ENCODE measurements around the gene DDRGK1. TPM values are rescaled to one million over a fixed set of nuclear protein-coding genes. Genes with fewer than 3 reads are reported as not detected.

DDRGK1 gene
- total RNA-seq, 1 experiment from 2014 or later: 57.1 TPM

GRCh38 chr20:3237958-3238615, 33.6 kb upstream of the DDRGK1 start:
- DNase-seq (ENCODE audit: low read depth): no peak
- in situ Hi-C loops (cut with HindIII; ENCODE audit: low pct_unique_long_range_greater_than_20kb, low sequenced_read_pairs): no loop called here

- DNase-seq (ENCODE audit: low read depth): no peak
- in situ Hi-C loops (cut with HindIII; ENCODE audit: low pct_unique_long_range_greater_than_20kb, low sequenced_read_pairs): no loop called here
Observed at GRCh38 chr20:3237011-3237957, 32.8 kb upstream of the DDRGK1 start.

- no peak for DNase-seq (ENCODE audit: low read depth)
- in situ Hi-C loops (cut with HindIII; ENCODE audit: low pct_unique_long_range_greater_than_20kb, low sequenced_read_pairs): no loop called here
Observed at GRCh38 chr20:3235666-3236324, 31.3 kb upstream of the DDRGK1 start.

DNA sequence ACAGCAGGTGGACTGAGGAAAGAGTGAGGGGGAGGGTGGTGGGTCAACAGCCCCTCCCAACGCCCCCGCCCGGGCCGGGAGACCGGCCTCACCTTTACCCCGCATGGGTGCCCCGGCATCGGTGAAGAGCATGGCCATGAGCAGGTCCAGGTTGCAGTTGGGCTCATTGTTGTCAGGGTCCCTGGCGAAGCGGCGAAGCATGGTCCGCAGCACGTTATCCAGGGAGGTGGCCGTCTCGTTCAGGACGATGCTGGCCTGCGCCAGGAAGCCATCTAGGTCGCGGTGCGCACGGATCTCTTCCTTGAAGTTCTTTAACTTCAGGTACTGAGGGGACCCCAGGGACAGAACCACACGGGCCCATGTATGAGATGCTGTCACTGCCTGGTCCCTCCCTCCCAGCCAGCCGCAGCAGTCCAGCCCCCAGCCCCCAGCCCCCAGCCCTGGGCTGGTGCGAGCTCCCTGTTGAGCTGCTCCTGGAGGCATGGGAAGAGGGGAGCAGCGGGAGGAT, 29.6 kb upstream of the DDRGK1 start:
- in situ Hi-C loops (cut with HindIII; ENCODE audit: low pct_unique_long_range_greater_than_20kb, low sequenced_read_pairs): no loop called here

GRCh38 chr20:3233131-3233990, 28.9 kb upstream of the DDRGK1 start:
- in situ Hi-C loops (cut with HindIII; ENCODE audit: low pct_unique_long_range_greater_than_20kb, low sequenced_read_pairs): no loop called here
- DNase-seq (ENCODE audit: low read depth): no peak

More for the DNA sequence above, 29.6 kb upstream of the DDRGK1 start:
- DNase-seq (ENCODE audit: low read depth): no peak

DNA sequence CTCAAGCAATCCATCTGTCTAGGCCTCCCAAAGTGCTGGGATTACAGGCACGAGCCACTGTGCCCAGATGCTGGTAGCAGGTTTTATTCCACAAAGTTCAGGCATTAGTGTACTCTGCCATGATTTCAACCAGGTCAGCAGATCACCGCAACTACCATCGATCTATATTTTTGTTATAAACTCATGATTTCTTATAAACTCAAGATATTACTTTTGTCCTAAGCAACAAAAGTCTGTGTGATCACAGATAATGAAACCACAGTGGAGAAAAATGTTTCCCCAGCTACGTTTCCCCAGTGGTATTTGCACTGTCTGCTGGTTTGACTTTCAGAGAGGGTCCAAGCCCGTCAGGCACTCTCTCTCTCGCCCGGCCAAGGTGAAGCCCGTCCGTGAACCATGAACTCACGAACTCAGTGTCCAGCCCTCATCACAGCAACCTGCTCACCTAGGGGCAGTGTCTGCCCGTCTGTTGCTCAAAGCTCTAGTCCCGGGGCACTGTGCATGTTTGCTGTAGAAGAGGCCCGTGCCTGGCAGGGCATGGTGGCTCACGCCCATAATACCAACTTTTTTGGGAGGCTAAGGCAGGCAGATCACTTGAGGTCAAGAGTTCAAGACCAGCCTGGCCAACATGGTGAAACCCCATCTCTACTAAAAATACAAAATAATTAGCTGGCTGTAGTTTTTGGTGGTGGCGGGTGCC, 27.6 kb upstream of the DDRGK1 start:
- in situ Hi-C loops (cut with HindIII; ENCODE audit: low pct_unique_long_range_greater_than_20kb, low sequenced_read_pairs): no loop called here
- DNase-seq (ENCODE audit: low read depth): no peak

DNA sequence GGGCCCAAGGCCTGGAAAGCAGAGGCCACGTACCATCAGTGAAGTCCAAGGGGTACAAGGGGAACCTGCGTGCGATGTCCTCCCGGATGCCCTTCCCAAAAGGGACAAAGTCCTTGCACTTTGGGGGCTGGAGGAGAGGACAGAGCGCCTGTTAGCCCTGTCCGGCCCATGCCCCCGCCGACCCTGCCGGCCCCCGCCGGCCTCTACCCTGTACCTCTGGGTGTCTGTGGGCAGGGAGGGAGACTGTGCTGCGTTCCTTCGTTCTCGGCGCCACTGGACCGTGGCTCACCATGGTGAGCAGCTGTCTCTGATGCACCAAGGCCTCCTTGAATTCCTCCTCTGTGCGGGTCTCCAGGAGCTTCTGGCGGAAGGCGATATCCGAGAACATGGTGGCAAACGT, 26.6 kb upstream of the DDRGK1 start:
- DNase-seq (ENCODE audit: low read depth): no peak
- in situ Hi-C loops (cut with HindIII; ENCODE audit: low pct_unique_long_range_greater_than_20kb, low sequenced_read_pairs): no loop called here

DNA sequence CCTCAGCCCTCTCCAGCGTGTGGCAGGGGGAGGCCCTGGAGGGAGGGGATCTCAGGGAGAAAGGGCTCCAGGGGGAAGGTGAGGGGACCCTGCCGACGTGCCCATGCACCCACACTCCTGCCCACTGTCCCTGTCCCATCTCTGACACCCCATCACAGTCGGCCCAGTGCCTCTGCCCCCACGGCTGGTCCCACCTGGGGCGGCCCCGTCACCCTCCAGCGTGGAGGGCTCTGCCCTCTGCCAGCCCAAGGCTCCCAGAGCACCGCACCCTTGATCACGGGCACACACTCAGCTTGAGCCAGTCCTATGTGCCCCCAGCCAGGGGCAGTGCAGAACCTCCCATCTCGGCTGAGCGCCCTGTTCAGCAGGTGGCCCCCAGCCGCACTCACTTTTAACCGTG, 25.3 kb upstream of the DDRGK1 start:
- in situ Hi-C loops (cut with HindIII; ENCODE audit: low pct_unique_long_range_greater_than_20kb, low sequenced_read_pairs): no loop called here
- DNase-seq (ENCODE audit: low read depth): no peak

GRCh38 chr20:3229158-3229557, 24.7 kb upstream of the DDRGK1 start:
- in situ Hi-C loops (cut with HindIII; ENCODE audit: low pct_unique_long_range_greater_than_20kb, low sequenced_read_pairs): no loop called here
- DNase-seq (ENCODE audit: low read depth): no peak

GRCh38 chr20:3228750-3229032, 24.2 kb upstream of the DDRGK1 start:
- in situ Hi-C loops (cut with HindIII; ENCODE audit: low pct_unique_long_range_greater_than_20kb, low sequenced_read_pairs): no loop called here
- DNase-seq (ENCODE audit: low read depth): no peak

DNA sequence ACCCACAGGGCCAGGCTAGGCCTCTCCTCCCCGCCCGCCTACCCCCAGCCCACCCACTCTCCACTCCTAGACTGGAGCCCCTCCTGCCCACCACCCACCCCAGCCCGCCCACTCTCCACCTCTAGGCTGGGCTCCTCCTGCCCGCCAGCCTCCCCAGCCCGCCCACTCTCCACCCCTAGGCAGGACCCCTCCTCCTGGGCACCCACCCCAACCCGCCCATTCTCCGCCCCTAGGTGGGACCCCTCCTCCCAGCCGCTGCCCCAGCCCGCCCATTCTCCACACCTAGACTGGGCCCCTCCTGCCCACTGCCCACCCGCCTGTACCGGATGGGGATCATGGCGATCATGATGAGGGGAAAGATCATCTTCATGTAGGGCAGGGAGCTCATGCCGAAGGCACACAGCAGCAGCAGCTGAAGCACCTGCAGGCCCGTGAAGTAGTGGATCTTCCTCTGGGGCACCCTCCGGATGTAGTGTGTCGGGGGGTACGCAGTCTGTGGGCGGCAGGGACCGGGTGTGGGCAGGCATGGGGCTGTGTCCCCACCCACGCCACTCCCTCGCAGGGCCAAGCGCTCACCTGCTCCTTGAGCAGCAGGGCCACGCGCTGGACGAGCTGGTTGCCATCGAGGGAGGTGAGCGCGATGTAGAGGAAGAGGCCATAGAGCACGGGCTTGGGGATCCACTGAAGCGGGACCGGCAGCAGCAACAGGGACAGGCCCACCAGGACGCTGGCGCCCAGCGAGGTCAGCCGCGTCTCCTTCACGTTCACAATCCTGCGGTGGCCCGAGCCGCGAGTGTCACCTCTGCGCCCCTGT, 23.7 kb upstream of the DDRGK1 start:
- no peak for DNase-seq (ENCODE audit: low read depth)
- in situ Hi-C loops (cut with HindIII; ENCODE audit: low pct_unique_long_range_greater_than_20kb, low sequenced_read_pairs): no loop called here

DNA sequence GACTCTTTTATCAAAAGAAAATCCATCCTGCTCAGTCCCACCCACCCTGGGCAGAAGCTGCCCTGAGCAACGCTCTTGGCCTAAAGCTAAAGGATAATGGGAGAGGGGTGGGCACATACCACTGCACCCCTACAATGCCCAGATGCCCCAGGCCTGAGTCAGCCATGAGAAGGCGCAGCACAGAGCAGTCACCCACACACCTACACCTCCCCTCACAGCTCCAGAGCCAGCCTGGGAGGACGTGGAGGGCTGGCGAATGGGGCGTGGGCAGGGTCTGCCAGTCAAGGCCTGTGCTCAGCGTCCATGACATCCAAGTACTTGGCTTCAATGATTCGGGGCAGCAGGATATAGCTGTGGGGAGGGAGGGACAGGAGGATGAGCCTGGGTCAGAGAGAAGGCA, 23.0 kb upstream of the DDRGK1 start:
- in situ Hi-C loops (cut with HindIII; ENCODE audit: low pct_unique_long_range_greater_than_20kb, low sequenced_read_pairs): no loop called here
- no peak for DNase-seq (ENCODE audit: low read depth)

DNA sequence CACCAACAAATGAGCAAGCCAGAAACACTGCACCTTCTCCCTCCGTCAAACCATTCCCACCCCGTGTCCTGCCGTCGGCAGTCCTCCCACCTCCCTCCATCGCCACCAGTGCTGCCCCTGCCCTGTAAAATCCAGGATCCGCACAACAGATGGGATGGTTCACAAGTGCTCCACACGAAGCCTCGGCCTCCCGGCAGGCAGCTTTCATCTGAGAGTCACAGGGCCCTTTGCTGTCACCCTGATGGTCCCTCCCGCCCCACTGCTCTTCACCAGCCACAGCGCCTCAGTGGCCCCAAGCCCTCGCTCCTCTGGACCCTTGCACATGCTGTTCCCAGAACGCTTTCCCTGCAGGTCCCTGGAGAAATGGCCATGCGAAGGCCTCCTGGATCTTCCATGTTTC, 22.4 kb upstream of the DDRGK1 start:
- in situ Hi-C loops (cut with HindIII; ENCODE audit: low pct_unique_long_range_greater_than_20kb, low sequenced_read_pairs): no loop called here

DNA sequence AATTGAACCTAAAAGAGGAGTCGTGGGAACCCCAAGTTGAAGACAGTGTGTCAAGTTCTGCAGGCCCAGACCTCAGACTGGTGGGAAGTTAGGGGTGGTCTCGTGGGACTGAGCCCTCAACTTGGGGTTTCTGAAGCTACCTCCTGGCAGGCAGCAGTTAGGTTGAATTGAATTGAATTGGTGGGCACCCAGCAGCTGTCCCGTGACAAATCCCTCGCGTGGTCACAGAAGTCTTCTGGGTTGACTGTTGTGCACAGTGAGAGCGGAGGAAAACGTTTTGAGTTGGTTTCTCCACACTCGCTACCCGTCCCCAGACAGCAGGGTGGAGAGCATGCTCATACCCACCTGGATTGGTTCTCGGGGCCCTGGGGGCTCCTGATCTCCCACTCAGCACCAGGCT, 21.6 kb upstream of the DDRGK1 start:
- in situ Hi-C loops (cut with HindIII; ENCODE audit: low pct_unique_long_range_greater_than_20kb, low sequenced_read_pairs): no loop called here
- DNase-seq (ENCODE audit: low read depth): no peak

More for the DNA sequence above, 22.4 kb upstream of the DDRGK1 start:
- no peak for DNase-seq (ENCODE audit: low read depth)

DNA sequence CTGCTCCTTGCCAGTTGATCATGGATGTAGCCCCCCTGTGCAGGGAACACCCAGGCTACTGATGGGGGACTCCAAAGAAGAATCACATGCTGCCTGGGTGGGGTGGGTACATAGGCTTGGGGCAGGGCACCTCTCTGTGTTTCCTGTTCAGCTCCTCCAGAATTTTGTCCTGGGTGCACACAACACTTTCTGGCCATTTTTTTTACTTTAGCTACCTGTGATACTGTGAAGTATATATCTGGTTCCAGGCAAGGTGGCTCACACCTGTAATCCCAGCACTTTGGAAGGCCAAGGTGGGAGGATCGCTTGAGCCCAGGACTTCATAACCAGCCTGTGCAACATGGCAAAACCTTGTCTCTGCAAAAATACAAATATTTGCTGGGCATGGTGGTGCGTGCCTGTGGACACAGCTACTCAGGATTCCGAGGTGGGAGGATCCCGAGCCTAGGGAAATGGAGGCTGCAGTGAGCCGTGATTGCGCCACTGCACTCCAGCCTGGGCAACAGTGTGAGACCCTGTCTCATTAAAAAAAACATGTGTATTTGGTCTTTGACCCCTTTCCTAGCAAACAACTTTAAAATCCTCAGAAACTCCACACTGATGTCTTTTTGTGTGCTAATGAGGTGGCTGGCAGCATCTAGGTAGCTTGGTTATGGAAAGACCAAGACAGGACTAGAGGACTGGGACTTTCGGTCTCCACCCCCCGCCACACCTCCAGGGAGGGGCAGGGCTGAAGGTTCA, 20.4 kb upstream of the DDRGK1 start:
- in situ Hi-C loops (cut with HindIII; ENCODE audit: low pct_unique_long_range_greater_than_20kb, low sequenced_read_pairs): no loop called here
- DNase-seq (ENCODE audit: low read depth): peak; percentile 53

GRCh38 chr20:3223994-3224680, 19.7 kb upstream of the DDRGK1 start:
- in situ Hi-C loops (cut with HindIII; ENCODE audit: low pct_unique_long_range_greater_than_20kb, low sequenced_read_pairs): no loop called here
- DNase-seq (ENCODE audit: low read depth): no peak
